Neural cell (in vitro differentiated cells): ENCODE results near the gene CLIC3. TPM values are rescaled to one million over a fixed set of nuclear protein-coding genes. Genes with fewer than 3 reads are reported as not detected.
"Not testable (repeated sequence)": the region's sequence is repeated elsewhere in the genome, so short reads cannot be mapped to it uniquely, and the experiment has no call there.

Experiments used
- H2AFZ ChIP-seq: fragments of 200-600, 300-800 bp; sonication (generic), shearing (Covaris generic); 2 replicates; pipeline ENCODE4 v1.6.0; 2014; ENCODE audit warnings: low read depth, mild to moderate bottlenecking, antibody characterized with exemption, low read length, moderate library complexity
- H3F3A ChIP-seq: fragments of 200-600 bp; shearing (Covaris generic); 2 replicates; pipeline ENCODE4 v1.6.1; 2016; ENCODE audit warnings: mild to moderate bottlenecking, moderate library complexity, mixed read lengths, antibody characterized with exemption, low read length; ENCODE audit not compliant: insufficient read depth, poor library complexity, severe bottlenecking
- H3K27ac ChIP-seq: fragments of 200-600, 300-800 bp; sonication (generic), shearing (Covaris generic); 2 replicates; pipeline ENCODE4 v1.5.1; 2014; ENCODE audit warnings: mild to moderate bottlenecking, low read length, moderate library complexity
- H3K27me3 ChIP-seq: fragments of 300-800, 200-600 bp; sonication (generic), shearing (Covaris generic); 2 replicates; pipeline ENCODE4 v1.6.0; 2014; ENCODE audit warnings: mild to moderate bottlenecking, low read depth, low read length, moderate library complexity; ENCODE audit not compliant: insufficient read depth
- H3K36me3 ChIP-seq: fragments of 300-800, 200-600 bp; sonication (generic), shearing (Covaris generic); 2 replicates; pipeline ENCODE4 v1.5.1; 2014; ENCODE audit warnings: mild to moderate bottlenecking, antibody characterized with exemption, low read length, moderate library complexity; ENCODE audit not compliant: insufficient read depth
- H3K4me2 ChIP-seq: fragments of 300-800, 200-600 bp; sonication (generic), shearing (Covaris generic); 2 replicates; pipeline ENCODE4 v1.6.0; 2014; ENCODE audit warnings: mild to moderate bottlenecking, low read length
- H3K4me3 ChIP-seq: fragments of 300-800, 200-600 bp; sonication (generic), shearing (Covaris generic); 2 replicates; pipeline ENCODE4 v1.5.1; 2014; ENCODE audit warnings: mild to moderate bottlenecking, low read length, moderate library complexity
- H3K79me2 ChIP-seq: fragments of 200-600 bp; shearing (Covaris generic); replicated peaks from 2 replicates; pipeline ENCODE4 v1.6.0; 2014; ENCODE audit warnings: mild to moderate bottlenecking, low read length, moderate library complexity; ENCODE audit not compliant: insufficient read depth
- H3K9ac ChIP-seq: fragments of 300-800, 200-600 bp; sonication (generic), shearing (Covaris generic); 2 replicates; pipeline ENCODE4 v1.6.1; 2016; ENCODE audit warnings: mild to moderate bottlenecking, low read length, mixed read lengths
- H3K9me2 ChIP-seq: fragments of 200-600 bp; shearing (Covaris generic); 2 replicates; pipeline ENCODE4 v1.6.1; 2016; ENCODE audit warnings: mild to moderate bottlenecking, low read length, mixed read lengths; ENCODE audit not compliant: insufficient read depth
- H3K9me3 ChIP-seq: fragments of 200-600, 300-800 bp; sonication (generic), shearing (Covaris generic); 2 replicates; pipeline ENCODE4 v1.6.1; 2016; ENCODE audit warnings: mild to moderate bottlenecking, mixed run types, low read length, moderate library complexity, mixed read lengths
- H4K20me1 ChIP-seq: fragments of 200-600 bp; shearing (Covaris generic); 2 replicates; pipeline ENCODE4 v1.6.1; 2016; ENCODE audit warnings: mild to moderate bottlenecking, mixed run types; ENCODE audit not compliant: insufficient read depth
- EP300 ChIP-seq: fragments of 450-650 bp; conservative IDR thresholded peaks from 2 replicates; pipeline ENCODE4 v1.6.1; 2014; ENCODE audit warnings: antibody characterized with exemption, mild to moderate bottlenecking, moderate library complexity; ENCODE audit not compliant: poor library complexity, severe bottlenecking
- EZH2 ChIP-seq: fragments of 200-600, 300-800 bp; shearing (Covaris generic), sonication (generic); IDR thresholded peaks from 2 replicates; pipeline ENCODE4 v1.6.1; 2014; ENCODE audit warnings: antibody characterized with exemption, low read length, borderline replicate concordance, mild to moderate bottlenecking; ENCODE audit not compliant: insufficient read depth, poor library complexity, severe bottlenecking
- MXI1 ChIP-seq: fragments of 450-650 bp; conservative IDR thresholded peaks from 2 replicates; pipeline ENCODE4 v1.6.1; 2014; ENCODE audit warnings: antibody characterized with exemption, mild to moderate bottlenecking; ENCODE audit not compliant: poor library complexity, severe bottlenecking
- POLR2AphosphoS5 ChIP-seq: IDR thresholded peaks from 2 replicates; pipeline ENCODE4 v1.6.1; 2012
- RAD21 ChIP-seq: fragments of 450-650 bp; conservative IDR thresholded peaks from 2 replicates; pipeline ENCODE4 v1.6.1; 2014; ENCODE audit warnings: antibody characterized with exemption, mild to moderate bottlenecking, moderate library complexity
- REST ChIP-seq: IDR thresholded peaks from 2 replicates; pipeline ENCODE4 v1.6.1; 2012; ENCODE audit warnings: borderline replicate concordance
- SMC3 ChIP-seq: fragments of 450-650 bp; conservative IDR thresholded peaks from 2 replicates; pipeline ENCODE4 v1.6.1; 2014; ENCODE audit warnings: antibody characterized with exemption, mild to moderate bottlenecking, moderate library complexity; ENCODE audit not compliant: poor library complexity
- TAF1 ChIP-seq: IDR thresholded peaks from 2 replicates; pipeline ENCODE4 v1.6.1; 2012; ENCODE audit warnings: low read depth
- polyA plus RNA-seq: library from polyadenylated mRNA; depleted of rRNA; stranded (reverse); fragments of >200 nt; gene quantifications from 2 replicates; pipeline ENCODE4 v1.2.3, GENCODE V29; 2014
- TF ChIP-seq, protein P1 (sequence below): fragments of 450-650 bp; IDR thresholded peaks from 2 replicates; pipeline ENCODE4 v1.5.1; 2014; ENCODE audit warnings: antibody characterized with exemption, mild to moderate bottlenecking, moderate library complexity; ENCODE audit not compliant: poor library complexity, severe bottlenecking

The CLIC3 gene
- polyA plus RNA-seq, 1 donor from 2014 or later: not detected

DNA sequence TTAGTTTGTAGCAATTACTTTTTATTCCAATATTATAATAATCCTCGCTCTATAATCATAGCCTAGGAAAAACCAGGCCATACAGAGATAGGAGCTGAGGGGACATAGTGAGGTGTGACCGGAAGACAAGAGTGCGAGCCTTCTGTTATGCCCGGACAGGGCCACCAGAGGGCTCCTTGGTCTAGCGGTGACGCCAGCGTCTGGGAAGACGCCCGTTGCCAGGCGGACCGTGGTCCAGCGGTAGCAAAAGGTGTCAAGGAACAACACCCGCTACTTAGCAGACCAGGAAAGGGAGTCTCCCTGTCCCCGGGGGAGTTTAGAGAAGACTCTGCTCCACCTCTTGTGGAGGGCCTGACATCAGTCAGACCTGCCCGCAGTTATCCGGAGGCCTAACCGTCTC is 7.9 kb upstream of the CLIC3 start:
- not testable (repeated sequence) for H3K9me3 ChIP-seq, H3K27me3 ChIP-seq, H3K9me2 ChIP-seq, H3F3A ChIP-seq, H3K36me3 ChIP-seq, H4K20me1 ChIP-seq, H3K4me2 ChIP-seq, H3K9ac ChIP-seq, H2AFZ ChIP-seq, H3K27ac ChIP-seq, H3K4me3 ChIP-seq, H3K79me2 ChIP-seq
- TF ChIP-seq, protein P1, sequence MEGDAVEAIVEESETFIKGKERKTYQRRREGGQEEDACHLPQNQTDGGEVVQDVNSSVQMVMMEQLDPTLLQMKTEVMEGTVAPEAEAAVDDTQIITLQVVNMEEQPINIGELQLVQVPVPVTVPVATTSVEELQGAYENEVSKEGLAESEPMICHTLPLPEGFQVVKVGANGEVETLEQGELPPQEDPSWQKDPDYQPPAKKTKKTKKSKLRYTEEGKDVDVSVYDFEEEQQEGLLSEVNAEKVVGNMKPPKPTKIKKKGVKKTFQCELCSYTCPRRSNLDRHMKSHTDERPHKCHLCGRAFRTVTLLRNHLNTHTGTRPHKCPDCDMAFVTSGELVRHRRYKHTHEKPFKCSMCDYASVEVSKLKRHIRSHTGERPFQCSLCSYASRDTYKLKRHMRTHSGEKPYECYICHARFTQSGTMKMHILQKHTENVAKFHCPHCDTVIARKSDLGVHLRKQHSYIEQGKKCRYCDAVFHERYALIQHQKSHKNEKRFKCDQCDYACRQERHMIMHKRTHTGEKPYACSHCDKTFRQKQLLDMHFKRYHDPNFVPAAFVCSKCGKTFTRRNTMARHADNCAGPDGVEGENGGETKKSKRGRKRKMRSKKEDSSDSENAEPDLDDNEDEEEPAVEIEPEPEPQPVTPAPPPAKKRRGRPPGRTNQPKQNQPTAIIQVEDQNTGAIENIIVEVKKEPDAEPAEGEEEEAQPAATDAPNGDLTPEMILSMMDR: peak; percentile 39

DNA sequence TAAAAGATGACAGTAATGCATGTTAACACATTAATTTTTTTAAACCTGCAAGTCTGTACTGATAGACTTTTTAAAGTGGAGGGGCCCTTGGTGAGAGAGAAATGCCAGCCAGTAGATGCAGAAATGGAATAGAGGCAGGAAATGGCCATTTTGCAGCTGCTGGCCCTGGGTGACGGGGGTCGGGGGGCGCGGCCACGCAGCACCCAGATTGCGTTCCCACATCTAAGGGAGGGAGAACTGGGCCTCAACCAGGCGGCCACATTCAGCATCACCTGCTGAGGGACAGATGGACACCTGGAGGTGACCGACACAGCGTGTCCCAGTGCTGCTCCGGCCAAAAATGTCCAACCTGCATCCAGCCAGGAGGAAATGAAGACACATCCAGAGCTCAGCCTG is 6.3 kb upstream of the CLIC3 start:
- no peaks in the 10 kb centered on the region for H3K9me3 ChIP-seq
- no peak overlapping the region for H3K27ac ChIP-seq
- no peaks in the 10 kb centered on the region for H3K79me2 ChIP-seq
- H3K27me3 ChIP-seq: no peaks in the 10 kb centered on the region
- no peak overlapping the region for H3K4me3 ChIP-seq
- TF ChIP-seq EP300 (no peak), EZH2 (no peak), RAD21 (no peak), REST (no peak), MXI1 (no peak), SMC3 (no peak), TAF1 (no peak), POLR2AphosphoS5 (no peak)
- TF ChIP-seq, protein P1: no peak
- H3K4me2 ChIP-seq: no peak overlapping the region
- H2AFZ ChIP-seq: no peak overlapping the region
- H3K9ac ChIP-seq: no peak overlapping the region
- H3K9me2 ChIP-seq: no peaks in the 10 kb centered on the region
- H4K20me1 ChIP-seq: no peaks in the 10 kb centered on the region
- H3F3A ChIP-seq: no peaks in the 10 kb centered on the region
- no peaks in the 10 kb centered on the region for H3K36me3 ChIP-seq
